Activated naive CD8-positive, alpha-beta T cell treated with anti-CD3 and anti-CD28 coated beads for 36 hours (primary cell): ENCODE data around the gene MTA2. TPM values are rescaled to one million over a fixed set of nuclear protein-coding genes. Genes with fewer than 3 reads are reported as not detected.

ENCODE experiments used
- DNase-seq: peaks from one replicate; pipeline ENCODE4 v3.0.0; 2021
- H3K27ac Mint-ChIP-seq: one replicate; pipeline ENCODE4 v1.8.0; 2022; ENCODE audit warnings: mild to moderate bottlenecking, moderate library complexity, mixed read lengths
- H3K27me3 Mint-ChIP-seq: one replicate; pipeline ENCODE4 v1.8.0; 2022; ENCODE audit warnings: mild to moderate bottlenecking, mixed read lengths
- H3K36me3 Mint-ChIP-seq: one replicate; pipeline ENCODE4 v1.8.0; 2021; ENCODE audit warnings: mild to moderate bottlenecking, mixed read lengths
- H3K4me1 Mint-ChIP-seq: one replicate; pipeline ENCODE4 v1.8.0; 2021; ENCODE audit warnings: mixed read lengths
- H3K4me3 Mint-ChIP-seq: one replicate; pipeline ENCODE4 v1.8.0; 2022; ENCODE audit warnings: mild to moderate bottlenecking, moderate library complexity, mixed read lengths
- H3K9me3 Mint-ChIP-seq: one replicate; pipeline ENCODE4 v1.8.0; 2022; ENCODE audit warnings: mixed read lengths
- total RNA-seq, 2 experiments: library from RNA; stranded (reverse); gene quantifications; one replicate each; pipeline ENCODE4 v1.2.3, GENCODE V29; 2021

MTA2 gene
- total RNA-seq, 2 experiments from 2014 or later: 196 to 200 TPM

DNA sequence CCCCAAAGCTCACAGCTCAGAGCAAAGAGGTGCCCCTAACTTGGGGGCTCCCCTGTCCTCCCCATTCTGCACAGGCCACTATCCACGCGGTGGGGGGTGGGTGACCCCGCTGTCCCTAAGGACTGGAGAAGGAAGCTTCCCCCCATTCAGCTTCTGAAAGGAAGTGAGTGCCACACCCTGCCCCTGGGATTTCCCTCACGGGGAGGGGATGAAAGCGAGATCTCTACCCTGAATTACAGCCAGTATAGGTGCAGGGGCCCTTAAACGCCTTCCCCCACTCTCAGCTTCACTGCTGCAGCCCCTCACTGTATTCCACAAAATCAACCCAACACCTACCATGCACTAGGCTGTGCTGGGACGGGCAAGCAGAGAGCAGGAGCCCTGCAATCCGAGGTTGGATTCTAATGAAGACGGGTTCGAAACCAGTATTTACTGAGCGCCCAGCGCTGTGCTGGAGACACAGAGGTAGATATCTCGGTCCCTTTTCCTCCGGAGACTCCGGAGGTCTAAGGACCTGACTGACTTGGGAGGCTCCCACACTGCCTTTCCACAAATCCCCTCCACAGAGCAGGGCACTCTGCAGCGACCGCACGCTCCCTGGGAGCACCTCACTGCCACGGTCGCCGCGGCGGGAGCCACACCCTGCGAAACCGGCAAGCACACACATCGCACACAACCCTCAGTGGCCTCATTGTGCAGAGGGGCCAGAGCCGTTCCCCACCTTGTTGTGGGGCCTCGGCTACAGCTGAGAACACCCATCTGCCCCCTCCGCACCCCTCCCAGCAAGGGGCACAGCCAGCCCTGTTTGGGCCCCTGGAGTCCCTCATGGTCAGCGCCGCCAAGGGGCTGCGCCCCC, 56.9 kb downstream of the MTA2 start:
- peak overlapping the region; percentile 88 for H3K4me3 Mint-ChIP-seq
- H3K27me3 Mint-ChIP-seq: peaks cover 5% of the 10 kb centered on the region
- H3K4me1 Mint-ChIP-seq: peaks cover 62% of the 10 kb centered on the region
- H3K27ac Mint-ChIP-seq: peak overlapping the region; percentile 54
- no peaks in the 10 kb centered on the region for H3K9me3 Mint-ChIP-seq
- DNase-seq: peak; percentile 47
- no peaks in the 10 kb centered on the region for H3K36me3 Mint-ChIP-seq

DNA sequence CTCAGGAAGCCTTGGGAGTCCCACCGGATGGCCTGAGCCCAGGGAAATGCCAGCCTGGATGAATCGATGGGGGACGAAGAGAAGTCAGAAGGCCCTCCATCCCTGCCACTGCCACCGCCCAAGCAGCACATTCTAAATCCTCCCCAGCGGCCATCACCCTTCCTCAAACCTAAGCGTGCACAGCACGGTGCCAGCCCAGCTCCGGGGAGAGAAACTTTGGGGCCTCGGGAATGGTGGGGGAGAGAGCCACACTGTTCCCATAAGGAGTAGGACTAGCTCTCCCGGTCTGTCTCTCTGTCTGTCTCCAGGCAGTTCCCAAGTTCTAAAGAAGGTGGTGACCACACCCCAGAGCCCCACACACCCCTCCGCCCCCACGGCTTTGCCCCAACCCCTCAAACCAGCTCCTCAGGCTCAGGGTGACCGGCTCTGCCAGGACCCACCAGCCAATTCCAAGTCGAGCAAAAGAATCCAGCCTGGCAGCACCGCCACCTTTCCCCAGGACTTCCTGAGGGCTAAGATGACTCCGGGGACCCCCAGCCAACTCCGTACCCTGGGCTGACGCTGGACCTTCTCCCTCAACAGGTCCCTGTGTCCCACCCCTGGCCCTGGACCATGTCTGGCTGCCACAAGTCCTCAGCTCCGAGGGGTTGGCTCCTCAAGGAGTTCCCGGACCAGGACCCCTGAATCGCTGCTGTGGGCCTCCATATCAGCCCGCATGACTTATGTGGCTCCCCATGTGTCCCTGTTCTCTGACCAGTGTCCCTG, 57.8 kb downstream of the MTA2 start:
- peaks cover 66% of the 10 kb centered on the region for H3K4me1 Mint-ChIP-seq
- peak overlapping the region; percentile 38 for H3K27ac Mint-ChIP-seq
- H3K36me3 Mint-ChIP-seq: no peaks in the 10 kb centered on the region
- DNase-seq: no peak
- peak overlapping the region; percentile 88 for H3K4me3 Mint-ChIP-seq
- H3K9me3 Mint-ChIP-seq: no peaks in the 10 kb centered on the region
- peaks cover 5% of the 10 kb centered on the region for H3K27me3 Mint-ChIP-seq

Other genes starting within 250 kb of the MTA2 start
- not detected for gene SCGB1A1, start 182.8 kb downstream of the MTA2 start, total RNA-seq
- 10 to 100 TPM; 12.3 to 12.5 TPM for gene AHNAK, start 55.1 kb downstream of the MTA2 start, total RNA-seq
- 1,000 to 10,000 TPM; 1,924 to 1,929 TPM for gene EEF1G, start 28.0 kb downstream of the MTA2 start, total RNA-seq
- gene TUT1, start 10.3 kb downstream of the MTA2 start, total RNA-seq: 10 to 100 TPM; 29.1 to 32.2 TPM
- 100 to 1,000 TPM; 112 to 121 TPM for gene EML3, start 10.9 kb upstream of the MTA2 start, total RNA-seq
- 1 to 10 TPM; 2.0 to 2.8 TPM for gene ROM1, start 11.4 kb upstream of the MTA2 start, total RNA-seq
- gene B3GAT3, start 20.1 kb upstream of the MTA2 start, total RNA-seq: 10 to 100 TPM; 63.0 to 68.7 TPM
- 100 to 1,000 TPM; 198 to 211 TPM for gene GANAB, start 44.7 kb upstream of the MTA2 start, total RNA-seq
- 10 to 100 TPM; 41.2 TPM for gene INTS5, start 51.4 kb upstream of the MTA2 start, total RNA-seq
- gene C11orf98, start 63.3 kb upstream of the MTA2 start, total RNA-seq: 100 to 1,000 TPM; 147 to 159 TPM
- gene CSKMT, start 63.4 kb upstream of the MTA2 start, total RNA-seq: 10 to 100 TPM; 28.7 to 39.7 TPM
- gene UQCC3, start 69.8 kb upstream of the MTA2 start, total RNA-seq: 1 to 10 TPM; 5.0 to 5.7 TPM
- 10 to 100 TPM; 22.6 to 26.0 TPM for gene LBHD1, start 70.4 kb upstream of the MTA2 start, total RNA-seq
- gene UBXN1, start 77.2 kb upstream of the MTA2 start, total RNA-seq: 100 to 1,000 TPM; 123 to 124 TPM
- gene LRRN4CL, start 87.7 kb upstream of the MTA2 start, total RNA-seq: under 1 TPM; 0.16 to 0.21 TPM
- gene BSCL2, start 105.6 kb upstream of the MTA2 start, total RNA-seq: 10 to 100 TPM; 22.7 to 23.7 TPM
- not detected for gene GNG3, start 105.8 kb upstream of the MTA2 start, total RNA-seq
- gene HNRNPUL2, start 125.6 kb upstream of the MTA2 start, total RNA-seq: 10 to 100 TPM; 54.4 to 56.3 TPM
- gene TTC9C, start 126.6 kb upstream of the MTA2 start, total RNA-seq: 10 to 100 TPM; 29.3 to 33.4 TPM
- 1 to 10 TPM; 4.8 to 6.3 TPM for gene ZBTB3, start 152.3 kb upstream of the MTA2 start, total RNA-seq
- 100 to 1,000 TPM; 125 to 131 TPM for gene POLR2G, start 159.7 kb upstream of the MTA2 start, total RNA-seq
- 10 to 100 TPM; 22.0 to 22.1 TPM for gene TAF6L, start 169.5 kb upstream of the MTA2 start, total RNA-seq
- 10 to 100 TPM; 30.7 to 34.3 TPM for gene TMEM179B, start 185.5 kb upstream of the MTA2 start, total RNA-seq
- gene TMEM223, start 190.1 kb upstream of the MTA2 start, total RNA-seq: 1 to 10 TPM; 9.4 to 10.0 TPM
- 100 to 1,000 TPM; 107 to 111 TPM for gene NXF1, start 203.6 kb upstream of the MTA2 start, total RNA-seq
- 10 to 100 TPM; 19.5 to 20.4 TPM for gene STX5, start 230.2 kb upstream of the MTA2 start, total RNA-seq
- not detected for gene TEX54, start 231.0 kb upstream of the MTA2 start, total RNA-seq
- 100 to 1,000 TPM; 139 to 141 TPM for gene WDR74, start 237.7 kb upstream of the MTA2 start, total RNA-seq